Hematopoietic multipotent progenitor cell treated with erythropoietin and hydrocortisone succinate and interleukin-3 and kit ligand, for 4 days (in vitro differentiated cells): Measurements from ENCODE around the gene DHRS4.
"Not testable (repeated sequence)": the region's sequence is repeated elsewhere in the genome, so short reads cannot be mapped to it uniquely, and the experiment has no call there.

Experiments used
- DNase-seq: peaks from one replicate; pipeline ENCODE4 v3.0.0-alpha.2; 2015

DHRS4 gene

DNA sequence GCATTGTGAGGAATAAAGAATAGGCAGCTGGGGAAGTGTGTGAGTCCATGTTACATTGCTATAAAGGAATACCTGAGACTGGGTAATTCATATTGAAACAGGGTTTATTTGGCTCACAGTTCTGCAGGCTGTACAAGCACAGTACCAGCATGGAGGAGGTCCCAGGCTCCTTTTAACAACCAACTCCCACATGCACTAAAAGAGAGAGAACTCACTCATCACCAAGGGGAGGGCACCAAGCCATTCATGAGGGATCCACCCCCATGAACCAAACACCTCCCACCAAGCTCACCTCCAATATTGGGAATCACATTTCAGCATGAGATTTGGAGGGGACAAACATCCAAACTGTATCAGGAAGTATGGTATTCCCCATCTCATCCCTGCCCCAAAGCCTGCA lies 11.9 kb upstream of the DHRS4 start:
- no peak for DNase-seq

DNA sequence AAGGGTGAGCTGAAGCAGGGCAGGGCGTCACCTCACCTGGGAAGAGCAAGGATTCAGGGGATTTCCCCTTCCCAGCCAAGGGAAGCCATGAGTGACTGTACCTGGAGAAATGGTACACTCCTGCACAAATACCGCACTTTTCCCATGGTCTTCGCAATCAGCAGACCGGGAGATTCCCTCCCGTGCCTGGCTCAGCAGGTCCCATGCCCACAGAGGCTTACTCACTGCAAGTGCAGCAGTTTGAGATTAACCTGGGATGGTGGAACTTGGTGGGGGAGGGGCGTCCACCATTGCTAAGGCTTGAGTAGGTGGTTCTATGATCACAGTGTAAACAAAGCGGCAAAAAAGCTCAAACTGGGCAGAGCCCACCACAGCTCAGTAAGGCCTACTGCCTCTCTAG lies 11.0 kb upstream of the DHRS4 start:
- no peak for DNase-seq

DNA sequence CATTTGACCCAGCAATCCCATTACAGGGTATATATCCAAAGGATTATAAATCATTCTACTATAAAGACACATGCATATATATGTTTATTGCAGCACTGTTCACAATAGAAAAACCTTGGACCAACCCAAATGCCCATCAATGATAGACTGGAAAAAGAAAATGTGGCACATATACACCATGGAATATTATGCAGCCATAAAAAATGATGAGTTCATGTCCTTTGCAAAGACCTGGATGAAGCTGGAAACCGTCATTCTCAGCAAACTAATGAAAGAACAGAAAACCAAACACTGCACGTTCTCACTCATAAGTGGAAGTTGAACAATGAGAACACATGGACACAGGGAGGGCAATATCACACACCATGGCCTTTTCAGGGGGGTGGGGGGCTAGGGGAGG lies 4.5 kb upstream of the DHRS4 start:
- not testable (repeated sequence) for DNase-seq

DNA sequence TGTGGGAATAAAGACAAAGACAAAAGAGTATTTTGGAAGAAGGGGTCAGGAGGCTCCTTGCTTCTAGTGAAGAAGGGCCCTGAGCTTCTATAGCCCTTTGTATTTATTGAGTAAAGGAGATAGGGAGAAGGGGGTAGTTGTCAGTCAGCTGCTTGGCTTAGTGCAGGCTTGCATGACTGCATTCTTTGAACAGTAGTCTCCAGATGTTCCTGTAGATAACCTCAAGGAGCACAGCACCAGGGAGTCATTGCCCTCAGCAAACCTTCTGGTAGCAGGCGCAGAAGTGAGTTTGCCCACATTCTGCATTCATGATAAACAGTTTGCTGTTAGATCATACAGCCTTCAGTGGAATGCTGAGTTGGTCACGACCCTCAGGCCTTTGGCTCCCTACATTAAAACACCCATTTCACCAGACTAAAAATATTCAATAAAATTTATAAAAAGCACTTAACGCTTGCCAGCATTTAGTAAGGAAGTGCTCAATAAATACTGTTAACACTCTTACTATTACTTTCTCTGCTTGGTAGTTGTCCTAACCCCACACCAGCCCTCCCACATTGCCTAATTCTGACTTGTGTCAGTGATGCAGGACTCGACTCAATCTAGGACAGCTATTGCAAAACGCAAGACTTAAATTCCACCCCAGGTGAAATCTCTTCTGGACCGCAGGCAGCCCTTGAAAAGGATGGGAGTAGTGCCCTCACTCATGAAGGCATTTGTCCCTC lies 3.0 kb upstream of the DHRS4 start:
- DNase-seq, result peak; percentile 19

DNA sequence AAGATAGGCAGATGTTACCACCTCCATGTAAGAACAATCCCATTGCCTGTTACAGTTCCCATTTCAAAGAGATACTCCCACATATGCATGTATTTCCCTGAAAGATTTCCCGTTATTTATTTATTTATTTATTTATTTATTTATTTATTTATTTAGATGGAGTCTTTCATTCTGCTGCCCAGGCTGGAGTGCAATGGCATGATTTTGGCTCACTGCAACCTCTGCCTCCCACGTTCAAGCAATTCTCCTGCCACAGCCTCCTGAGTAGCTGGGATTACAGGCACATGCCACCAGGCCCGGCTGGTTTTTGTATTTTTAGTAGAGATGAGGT lies 2.5 kb upstream of the DHRS4 start:
- DNase-seq, result not testable (repeated sequence)

DNA sequence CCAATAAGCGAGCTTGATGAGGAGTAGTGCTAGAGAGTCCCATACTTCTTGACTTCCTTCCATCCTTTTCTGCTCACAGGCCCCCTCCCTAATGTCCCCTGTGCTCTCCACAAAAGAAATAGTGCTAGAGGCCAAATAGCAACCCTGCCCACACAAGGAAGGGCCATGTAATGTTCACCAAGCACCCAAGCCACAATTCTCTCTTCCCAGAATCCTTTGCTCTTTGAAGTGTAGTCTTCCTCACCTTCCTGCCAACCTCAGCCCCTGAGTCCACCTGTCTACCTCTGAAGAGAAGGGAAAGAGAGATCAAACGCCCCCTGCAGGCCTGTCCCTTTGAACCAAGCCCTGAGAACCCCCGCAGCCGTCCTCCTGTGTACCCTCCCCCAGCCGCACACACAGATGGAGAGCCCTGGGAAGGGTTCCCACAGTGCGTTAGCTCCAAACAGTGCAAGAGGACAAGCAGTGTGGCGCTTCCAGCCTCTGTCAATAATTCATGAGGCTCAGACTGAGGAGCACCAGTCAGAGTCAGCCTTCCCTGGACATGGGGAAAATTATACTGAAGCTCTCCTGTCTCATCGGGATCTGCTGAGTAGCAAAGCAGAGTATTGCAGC lies 1.9 kb upstream of the DHRS4 start:
- DNase-seq, result no peak

DNA sequence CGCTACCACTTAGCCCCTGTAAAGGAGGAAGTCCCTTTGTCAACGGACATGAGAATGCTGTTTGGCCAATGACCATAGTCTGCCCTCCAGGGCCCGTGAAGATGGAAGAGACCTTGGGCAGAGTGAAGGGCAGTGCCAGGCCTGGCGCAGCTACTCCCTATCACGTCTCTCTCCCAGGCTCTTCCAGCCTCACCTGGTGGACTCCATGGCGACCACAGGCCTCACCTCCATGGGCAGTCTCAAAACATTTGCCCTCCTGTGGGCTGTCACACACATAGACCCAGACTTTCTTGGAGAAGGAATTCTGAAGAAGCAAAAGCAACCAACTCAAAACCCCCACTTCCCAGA lies 480 bp upstream of the DHRS4 start:
- not testable (repeated sequence) for DNase-seq

DNA sequence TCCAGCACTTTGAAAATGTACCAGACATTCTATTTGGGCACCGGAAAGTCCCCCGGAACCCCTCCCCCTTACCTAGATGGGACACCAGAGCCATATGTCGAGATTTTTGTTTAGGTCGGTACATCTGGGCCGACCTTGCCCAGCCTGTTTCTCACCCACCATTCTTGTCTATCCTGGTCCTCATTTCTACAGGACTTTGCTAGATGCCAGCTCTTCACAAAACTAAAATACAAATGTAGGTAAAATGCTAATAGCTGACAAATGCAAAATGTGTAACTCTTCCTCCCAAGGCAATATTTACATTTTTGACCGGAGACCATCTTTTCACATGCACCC lies 677 bp downstream of the DHRS4 start:
- not testable (repeated sequence) for DNase-seq

DNA sequence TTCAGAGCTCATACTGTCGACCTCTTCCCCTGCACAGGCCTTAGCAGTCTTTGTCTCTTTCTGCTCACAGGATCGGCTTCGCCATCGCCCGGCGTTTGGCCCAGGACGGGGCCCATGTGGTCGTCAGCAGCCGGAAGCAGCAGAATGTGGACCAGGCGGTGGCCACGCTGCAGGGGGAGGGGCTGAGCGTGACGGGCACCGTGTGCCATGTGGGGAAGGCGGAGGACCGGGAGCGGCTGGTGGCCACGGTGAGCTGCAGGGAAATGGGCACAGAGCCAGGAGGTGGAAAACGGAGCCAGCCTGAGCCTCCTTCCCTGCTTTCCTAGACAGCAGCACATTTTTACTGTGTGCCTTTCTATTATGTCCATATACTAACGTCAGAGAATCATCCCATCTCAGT lies 1.4 kb downstream of the DHRS4 start:
- not testable (repeated sequence) for DNase-seq

DNA sequence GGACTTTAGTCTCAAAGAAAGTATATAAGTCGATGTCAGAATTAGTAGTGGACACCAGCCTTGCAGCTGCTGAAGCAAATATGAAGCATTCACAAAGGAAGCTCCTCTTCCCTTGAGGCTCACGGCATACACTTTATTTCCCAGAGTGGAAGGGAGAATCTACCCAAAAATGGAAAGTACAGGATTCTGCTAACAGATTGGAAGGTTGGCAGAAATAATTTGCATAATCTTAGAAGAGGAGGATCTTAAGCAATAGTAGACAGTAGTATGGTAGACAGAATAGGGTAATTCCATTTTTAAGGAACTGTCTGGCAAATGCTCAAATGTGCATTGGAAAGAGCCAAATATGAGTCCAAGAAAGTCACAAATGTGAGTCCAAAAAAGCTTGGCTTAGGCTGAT lies 2.2 kb downstream of the DHRS4 start:
- not testable (repeated sequence) for DNase-seq

DNA sequence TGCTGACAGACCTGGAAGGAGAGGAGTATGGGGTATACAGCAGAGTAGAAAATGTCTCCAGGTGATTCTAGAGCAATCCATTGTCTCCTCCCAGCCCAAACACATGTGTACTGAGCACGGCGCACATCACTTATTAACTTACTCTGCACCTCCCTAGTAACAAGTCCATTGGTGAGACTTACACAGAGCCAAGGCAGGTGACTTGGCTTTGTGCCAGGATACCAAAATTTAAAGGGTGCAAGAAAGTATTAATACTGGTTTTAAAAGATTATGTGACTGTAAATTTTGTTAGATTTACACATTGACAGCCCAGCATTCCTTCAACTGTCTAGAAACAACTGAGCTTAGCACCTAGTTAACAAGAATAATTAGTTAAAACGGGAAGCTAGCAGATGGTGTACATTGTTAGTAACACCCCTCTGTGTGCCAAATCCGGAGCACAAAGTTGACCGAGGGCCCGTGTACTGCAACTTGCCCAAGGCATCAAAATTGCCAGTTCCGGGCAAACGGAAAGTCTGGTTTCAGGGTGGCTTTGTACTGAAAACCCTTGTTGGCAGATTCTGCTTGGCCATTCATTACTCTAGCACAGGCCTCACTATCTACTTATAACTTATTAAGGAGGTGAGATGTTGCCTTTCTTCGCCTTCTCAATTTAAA lies 4.5 kb downstream of the DHRS4 start:
- DNase-seq, result not testable (repeated sequence)

DNA sequence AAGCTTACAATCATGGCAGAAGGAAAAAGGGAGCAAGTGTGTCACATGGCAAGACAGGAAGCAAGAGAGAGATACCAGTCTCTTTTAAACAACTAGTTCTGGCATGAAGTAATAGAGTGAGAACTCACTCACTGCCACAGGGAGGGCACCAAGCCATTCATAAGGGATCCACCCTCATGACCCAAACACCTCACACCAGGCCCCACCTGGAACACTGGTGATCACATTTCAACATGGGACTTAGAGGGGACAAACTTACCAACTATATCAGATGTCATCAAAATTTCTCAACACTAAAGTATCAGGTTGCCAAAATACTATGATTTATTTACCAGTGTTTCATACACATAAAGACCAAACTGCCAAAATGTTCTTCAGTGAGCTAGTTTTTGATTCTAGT lies 7.3 kb downstream of the DHRS4 start:
- not testable (repeated sequence) for DNase-seq

DNA sequence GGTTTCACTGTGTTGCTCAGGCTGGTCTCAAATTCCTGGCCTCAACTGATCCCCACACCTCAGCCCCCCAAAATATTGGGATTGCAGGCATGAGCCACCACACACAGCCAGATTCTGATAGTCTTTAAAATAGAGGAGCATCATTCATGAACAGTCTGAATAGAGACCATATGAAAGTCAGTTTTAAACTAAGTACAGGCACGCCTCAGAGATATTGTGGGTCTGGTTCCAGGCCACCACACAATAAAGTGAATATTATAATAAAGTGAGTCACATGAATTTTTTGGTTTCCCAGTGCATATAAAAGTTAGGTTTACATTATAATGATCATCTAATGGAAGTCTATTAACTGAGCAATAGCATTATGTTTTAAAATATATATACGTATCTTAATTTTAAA lies 8.1 kb downstream of the DHRS4 start:
- not testable (repeated sequence) for DNase-seq

DNA sequence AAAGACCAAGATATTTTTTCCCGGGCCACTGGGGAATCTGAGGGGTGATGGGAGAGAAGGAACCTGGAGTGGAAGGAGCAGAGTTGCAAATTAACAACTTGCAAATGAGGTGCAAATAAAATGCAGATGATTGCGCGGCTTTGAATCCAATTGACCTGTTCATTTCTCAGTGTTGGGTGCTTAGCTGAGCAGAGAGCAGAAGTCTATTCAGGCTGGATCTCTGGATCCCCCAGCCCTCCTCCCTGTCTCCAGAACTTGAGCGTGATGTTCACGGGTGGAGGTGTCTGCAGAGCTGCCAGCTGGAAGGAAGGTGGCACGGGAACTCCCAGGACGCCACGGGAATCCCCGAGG lies 15.5 kb downstream of the DHRS4 start:
- not testable (repeated sequence) for DNase-seq

DNA sequence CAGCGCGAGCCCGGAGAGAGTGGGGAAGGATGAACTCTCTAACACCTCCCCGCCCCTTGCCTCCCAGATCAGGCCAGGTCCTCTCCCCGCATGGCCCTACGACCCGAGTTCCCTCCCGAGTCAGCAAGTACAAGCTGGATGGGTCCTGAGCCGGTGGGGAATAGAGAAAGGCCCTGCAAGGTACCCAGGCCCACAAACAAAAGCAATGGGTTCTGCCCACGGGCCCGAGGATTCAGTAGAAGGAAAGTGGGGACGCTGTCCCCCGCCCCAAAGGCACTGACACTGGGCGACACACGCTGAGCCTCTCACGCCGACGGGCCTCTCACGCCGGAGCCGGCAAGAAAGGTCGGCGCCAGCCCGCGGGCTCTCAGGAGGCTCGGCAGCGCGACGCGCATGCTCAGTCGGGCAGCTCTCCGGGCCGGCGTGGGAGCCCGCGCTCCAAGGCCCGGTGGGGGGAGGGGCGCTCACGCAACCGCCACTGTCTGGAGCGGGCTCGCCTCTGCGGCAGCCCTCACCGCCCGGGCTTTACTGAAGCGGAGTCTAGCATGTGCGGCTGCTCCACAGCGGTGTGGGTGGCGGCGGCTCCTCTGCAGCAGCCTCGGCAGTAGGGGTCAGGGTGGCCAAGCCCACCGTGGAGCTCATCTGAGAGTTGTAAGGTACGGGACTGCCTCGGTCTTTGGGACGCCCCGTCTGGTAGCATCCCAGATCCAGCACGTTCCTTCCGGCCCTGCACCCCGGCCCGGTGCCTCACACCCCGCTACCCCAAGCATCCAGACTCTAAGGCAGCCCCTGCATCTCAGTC lies 16.1 kb downstream of the DHRS4 start:
- DNase-seq, result peak; percentile 53

DNA sequence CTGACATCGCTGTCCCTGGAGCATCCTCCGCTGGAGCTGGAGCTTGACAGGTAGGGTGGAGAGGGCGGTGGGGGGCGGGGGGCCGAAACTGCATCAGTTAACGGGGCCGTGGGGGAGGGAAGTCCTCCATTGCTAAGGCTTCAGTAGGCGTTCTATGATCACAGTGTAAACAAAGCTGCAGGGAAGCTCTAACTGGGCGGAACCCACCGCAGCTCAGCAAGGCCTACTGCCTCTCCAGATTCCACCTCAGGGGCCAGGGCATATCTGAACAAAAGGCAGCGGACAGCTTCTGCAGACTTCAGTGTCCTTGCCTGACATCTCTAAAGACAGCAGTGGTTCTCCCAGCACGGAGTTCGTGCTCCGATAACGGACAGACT lies 16.7 kb downstream of the DHRS4 start:
- DNase-seq, result not testable (repeated sequence)

DNA sequence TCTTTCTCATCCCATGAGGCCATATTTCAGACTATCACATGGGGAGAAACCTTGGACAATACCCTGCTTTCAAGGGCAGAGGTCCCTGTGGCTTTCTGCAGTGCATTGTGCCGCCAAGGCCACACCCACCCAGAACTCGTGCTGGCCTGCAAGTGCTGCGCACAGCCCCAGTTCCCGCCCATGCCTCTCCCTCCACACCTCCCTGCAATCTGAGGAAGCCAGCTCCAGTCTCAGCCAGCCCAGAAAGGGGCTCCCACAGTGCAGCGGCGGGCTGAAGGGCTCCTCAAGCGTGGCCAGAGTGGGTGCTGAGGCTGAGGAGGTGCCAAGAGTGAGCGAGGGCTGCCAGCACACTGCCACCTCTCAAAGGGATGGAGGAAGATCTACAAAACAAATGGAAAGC lies 19.6 kb downstream of the DHRS4 start:
- not testable (repeated sequence) for DNase-seq

DNA sequence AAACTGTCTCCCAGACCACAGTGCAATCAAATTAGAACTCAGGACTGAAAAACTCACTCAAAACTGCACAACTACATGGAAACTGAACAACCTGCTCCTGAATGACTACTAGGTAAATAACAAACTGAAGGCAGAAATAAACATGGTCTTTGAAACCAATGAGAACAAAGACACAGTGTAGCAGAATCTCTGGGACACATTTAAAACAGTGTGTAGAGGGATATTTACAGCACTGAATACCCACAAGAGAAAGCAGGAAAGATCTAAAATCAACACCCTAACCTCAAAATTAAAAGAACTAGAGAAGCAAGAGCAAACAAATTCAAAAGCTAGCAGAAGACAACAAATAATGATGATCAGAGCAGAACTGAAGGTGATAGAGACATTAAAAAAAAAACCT lies 20.5 kb downstream of the DHRS4 start:
- DNase-seq, result not testable (repeated sequence)

DNA sequence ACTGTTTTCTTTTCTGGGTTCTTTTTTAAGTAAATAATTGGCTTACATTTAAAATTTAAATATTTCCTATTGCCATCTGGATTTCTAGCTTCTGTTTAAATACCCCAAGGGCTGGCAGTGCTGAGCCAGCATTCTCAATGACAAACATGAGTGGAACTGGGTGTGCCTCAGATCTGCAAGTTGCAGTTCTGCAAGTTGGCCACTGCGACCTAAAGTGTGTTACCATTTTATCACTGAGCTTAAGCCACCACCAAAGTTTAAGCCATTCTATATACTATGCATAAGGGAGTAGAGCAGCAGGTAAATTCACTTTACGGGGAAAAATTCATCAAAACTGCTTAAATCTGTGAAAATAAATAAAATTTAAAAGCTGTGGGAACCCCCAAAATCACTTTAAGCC lies 23.6 kb downstream of the DHRS4 start:
- DNase-seq, result peak; percentile 53

DNA sequence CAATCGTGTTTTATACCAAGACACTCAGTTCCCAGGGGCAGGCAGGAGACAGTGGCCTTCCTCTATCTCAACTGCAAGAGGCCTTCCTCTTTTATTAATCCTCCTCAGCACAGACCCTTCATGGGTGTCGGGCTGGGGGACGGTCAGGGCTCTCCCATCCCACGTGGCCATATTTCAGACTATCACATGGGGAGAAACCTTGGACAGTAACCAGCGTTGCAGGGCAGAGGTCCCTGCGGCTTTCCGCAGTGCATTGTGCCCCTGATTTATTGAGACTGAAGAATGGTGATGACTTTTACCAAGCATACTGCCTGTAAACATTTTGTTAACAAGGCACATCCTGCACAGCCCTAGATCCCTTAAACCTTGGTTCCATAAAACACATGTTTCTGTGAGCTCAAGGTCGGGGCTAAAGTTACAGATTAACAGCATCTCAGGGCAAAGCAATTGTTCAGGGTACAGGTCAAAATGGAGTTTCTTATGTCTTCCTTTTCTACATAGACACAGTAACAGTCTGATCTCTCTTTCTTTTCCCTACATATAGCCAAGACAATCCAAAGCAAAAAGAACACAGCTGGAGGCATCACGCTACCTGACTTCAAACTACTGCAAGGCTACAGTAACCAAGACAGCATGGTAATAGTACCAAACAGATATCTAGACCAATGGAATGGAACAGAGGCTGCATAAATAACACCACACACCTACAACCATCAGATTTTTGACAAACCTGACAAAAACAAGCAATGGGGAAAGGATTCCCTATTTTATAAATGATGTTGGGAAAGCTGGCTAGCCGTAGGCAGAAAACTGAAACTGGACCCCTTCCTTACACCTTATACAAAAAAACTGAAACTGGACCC lies 28.6 kb downstream of the DHRS4 start:
- not testable (repeated sequence) for DNase-seq

DNA sequence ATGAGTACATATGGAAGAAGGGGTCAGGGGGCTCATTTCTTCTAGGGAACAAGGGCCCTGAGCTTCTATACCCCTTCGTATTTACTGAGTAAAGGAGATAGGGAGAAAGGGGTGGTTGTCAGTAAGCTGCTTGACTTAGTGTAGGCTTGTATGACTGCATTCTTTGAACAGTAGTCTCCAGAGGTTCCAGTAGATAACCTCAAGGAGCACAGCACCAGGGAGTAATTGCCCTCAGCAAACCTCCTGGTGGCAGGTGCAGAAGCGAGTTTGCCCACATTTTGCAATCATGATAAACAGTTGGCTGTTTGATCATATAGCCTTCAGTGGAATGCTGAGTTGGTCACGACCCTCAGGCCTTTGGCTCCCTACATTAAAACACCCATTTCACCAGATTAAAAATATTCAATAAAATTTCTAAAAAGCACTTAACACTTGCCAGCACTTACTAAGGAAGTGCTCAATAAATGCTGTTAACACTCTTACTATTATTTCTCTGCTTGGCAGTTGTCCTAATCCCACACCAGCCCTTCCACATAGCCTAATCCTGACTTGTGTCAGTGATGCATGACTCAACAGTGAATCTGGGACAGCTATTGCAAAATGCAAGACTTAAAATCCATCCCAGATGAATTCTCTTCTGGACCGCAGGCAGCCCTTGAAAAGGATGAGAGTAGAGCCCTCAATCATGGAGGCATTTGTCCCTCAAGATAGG lies 31.5 kb downstream of the DHRS4 start:
- no peak for DNase-seq

DNA sequence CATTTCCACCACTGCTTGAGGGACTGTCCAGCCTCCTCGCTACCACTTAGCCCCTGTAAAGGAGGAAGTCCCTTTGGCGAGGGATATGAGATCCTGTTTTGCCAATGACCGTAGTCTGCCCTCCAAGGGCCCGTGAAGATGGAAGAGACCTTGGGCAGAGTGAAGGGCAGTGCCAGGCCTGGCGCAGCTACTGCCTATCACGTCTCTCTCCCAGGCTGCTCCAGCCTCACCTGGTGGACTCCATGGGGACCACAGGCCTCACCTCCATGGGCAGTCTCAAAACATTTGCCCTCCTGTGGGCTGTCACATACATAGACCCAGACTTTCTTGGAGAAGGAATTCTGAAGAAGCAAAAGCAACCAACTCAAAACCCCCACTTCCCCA lies 34.6 kb downstream of the DHRS4 start:
- DNase-seq, result not testable (repeated sequence)
